OCI-LY1 (cell line): ENCODE results near the gene CSHL1.

Experiments
- CTCF ChIP-seq: fragments of 200-600 bp; sonication (generic), shearing (Covaris generic); IDR thresholded peaks from 2 replicates; pipeline ENCODE4 v1.5.1; 2017; ENCODE audit warnings: mild to moderate bottlenecking, antibody characterized with exemption, low read length, moderate library complexity, mixed read lengths
- EZH2 ChIP-seq: fragments of 200-600 bp; sonication (generic), shearing (Covaris generic); IDR thresholded peaks from 2 replicates; pipeline ENCODE4 v1.8.0; 2017; ENCODE audit warnings: borderline replicate concordance, mixed run types, mild to moderate bottlenecking, antibody characterized with exemption, low read length, moderate library complexity, mixed read lengths

GRCh38 chr17:63941751-63942150 is 30.7 kb upstream of the CSHL1 start:
- TF ChIP-seq CTCF (no peak), EZH2 (no peak)
